Measurements from ENCODE around the gene NUTM1. TPM values are rescaled to one million over a fixed set of nuclear protein-coding genes. Genes with fewer than 3 reads are reported as not detected.

Gene NUTM1, protein sequence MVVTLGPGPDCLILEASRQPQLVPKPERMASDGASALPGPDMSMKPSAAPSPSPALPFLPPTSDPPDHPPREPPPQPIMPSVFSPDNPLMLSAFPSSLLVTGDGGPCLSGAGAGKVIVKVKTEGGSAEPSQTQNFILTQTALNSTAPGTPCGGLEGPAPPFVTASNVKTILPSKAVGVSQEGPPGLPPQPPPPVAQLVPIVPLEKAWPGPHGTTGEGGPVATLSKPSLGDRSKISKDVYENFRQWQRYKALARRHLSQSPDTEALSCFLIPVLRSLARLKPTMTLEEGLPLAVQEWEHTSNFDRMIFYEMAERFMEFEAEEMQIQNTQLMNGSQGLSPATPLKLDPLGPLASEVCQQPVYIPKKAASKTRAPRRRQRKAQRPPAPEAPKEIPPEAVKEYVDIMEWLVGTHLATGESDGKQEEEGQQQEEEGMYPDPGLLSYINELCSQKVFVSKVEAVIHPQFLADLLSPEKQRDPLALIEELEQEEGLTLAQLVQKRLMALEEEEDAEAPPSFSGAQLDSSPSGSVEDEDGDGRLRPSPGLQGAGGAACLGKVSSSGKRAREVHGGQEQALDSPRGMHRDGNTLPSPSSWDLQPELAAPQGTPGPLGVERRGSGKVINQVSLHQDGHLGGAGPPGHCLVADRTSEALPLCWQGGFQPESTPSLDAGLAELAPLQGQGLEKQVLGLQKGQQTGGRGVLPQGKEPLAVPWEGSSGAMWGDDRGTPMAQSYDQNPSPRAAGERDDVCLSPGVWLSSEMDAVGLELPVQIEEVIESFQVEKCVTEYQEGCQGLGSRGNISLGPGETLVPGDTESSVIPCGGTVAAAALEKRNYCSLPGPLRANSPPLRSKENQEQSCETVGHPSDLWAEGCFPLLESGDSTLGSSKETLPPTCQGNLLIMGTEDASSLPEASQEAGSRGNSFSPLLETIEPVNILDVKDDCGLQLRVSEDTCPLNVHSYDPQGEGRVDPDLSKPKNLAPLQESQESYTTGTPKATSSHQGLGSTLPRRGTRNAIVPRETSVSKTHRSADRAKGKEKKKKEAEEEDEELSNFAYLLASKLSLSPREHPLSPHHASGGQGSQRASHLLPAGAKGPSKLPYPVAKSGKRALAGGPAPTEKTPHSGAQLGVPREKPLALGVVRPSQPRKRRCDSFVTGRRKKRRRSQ
- total RNA-seq: not detected in 2 replicates

DNA sequence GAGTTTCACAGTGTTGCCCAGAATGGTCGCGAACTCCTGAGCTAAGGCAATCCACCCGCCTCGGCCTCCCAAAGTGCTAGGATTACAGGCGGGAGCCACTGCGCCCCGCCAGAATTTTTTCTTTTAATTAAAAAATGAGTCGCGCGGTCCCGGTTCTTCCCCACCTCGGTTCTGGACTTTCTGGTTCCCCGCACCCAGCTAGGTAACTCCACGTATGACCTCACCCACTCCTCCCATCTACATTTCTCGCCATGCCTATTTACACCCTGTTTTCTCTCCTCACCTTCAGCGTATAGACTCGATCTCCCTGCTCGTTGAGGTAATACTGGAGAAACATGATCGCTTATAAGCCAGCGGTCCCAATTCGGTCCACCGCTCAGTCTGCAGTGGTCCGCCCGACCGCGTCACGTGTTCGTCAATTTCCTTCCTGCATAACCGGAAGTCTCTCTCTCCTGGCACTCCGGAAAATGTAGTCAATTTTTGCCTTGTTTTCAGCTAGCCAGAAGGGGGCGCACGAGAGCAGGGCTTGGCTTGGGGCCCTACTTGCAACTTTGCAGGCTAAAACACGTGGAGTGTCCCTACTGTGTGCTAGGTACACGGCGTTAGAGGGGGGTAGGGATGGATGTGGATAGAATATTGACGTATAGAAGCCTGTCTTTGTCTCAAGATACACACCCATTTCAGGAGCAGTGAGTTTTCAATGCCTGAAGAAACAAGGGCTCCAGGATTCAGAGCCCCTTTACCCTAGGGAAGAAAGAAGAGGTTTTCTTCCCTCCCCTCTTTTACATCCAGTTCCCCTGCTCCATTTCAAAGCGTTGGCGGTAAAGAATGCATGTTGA is at the start of gene NUTM1, which contains the start of gene NOP10:
Gene NUTM1, plus strand, starts transcription at position 579 of the 839 bp plus-strand sequence. CDS start 382 bp downstream, outside the sequence.
Gene NOP10, minus strand, starts transcription at position 400 of the 839 bp plus-strand sequence. Its CDS starts 63 bp downstream, at position 337.

DNA sequence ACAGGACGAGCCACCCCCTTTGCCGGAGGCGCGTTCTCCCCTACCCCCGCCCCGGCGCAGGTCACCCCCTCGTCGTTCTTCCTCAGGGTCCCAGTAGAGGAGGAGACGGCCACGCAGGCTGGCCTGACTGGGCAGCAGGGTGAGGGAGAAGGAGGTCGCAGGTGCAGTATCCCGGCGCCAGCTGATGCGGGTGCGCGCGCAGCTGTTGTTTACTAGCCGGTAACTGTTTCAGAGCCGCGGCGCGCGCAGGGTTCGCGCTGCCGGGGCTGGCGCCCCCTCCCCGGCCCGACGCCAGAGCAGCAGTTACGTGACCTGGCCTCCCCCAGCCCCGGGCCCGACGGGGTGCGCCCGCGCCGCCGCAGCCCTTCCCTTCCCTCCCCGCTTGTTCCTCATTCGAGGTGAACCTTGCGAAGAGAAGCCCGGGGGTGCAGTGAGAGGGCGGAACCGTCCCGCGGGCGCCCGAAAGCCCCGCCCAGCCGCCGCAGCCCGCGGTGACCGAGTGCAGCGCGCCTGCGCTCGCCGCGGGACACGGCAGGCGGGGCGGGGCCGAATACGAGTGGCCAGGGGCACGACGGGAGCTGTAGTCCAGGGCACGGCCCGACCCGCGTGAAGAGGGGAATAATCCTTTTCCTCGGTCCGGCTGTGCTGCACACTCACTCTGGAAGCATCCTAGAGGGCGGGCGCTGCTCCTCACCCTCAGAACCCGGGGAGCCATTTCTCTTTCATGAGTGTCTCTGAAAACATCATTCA is 5.4 kb upstream of the NUTM1 start, which contains the start of gene SLC12A6:
Gene SLC12A6, minus strand, starts transcription at position 225 of the 750 bp plus-strand sequence. CDS start 1,101 bp downstream, outside the sequence.

DNA sequence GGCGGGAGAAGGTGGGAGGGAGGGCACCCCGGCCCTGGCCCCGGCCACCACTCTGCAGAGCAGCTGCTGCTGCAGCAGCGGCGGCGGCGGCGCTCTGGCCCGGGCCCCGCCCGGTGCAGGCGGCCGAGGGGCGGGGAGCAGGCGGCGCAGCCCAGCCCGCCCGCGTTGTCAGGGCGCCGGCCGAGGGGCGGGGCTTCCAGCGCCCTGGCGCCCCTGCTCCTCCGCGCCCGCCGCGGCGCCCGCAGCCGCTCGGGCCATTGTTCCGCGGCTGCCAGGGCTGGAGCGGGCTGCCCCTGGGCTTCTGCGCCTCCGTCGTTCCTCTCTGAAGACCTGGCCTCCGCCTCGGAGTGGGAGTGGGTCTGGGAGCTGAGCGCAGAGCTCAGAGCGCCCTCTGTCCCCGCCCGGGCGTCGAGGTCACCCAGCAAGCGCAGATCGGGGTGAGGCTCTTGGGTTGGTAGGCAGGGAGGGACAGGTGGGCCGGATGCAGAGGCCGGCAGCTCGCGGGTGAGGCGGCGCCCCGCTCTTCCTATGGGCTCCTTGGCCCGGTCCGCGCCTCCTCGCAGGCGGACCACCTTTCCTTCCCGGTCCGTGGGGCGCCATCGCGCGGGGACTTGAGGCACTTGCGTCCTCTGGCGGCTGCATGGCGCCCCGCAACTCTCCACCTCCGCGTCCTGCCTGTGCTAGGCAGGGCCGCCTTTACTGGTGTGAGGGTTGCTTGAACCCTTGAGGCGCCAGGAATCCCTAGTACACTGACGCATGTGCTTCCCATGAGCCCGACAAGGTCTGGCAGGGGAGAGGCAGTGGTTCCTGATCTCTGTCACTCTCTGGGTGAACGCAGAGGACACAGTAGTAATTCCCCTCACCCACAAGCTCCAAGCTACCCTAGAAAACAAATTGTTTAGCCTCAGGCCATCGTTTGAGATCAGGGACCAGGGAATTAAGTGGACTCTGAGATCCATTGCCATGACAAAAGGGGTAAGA is 24.3 kb downstream of the NUTM1 start, which contains the start of gene LPCAT4:
Gene LPCAT4, minus strand, starts transcription at position 96 of the 981 bp plus-strand sequence. CDS start 96 bp downstream, outside the sequence.

Other genes starting within 250 kb of the NUTM1 start
- 46.0 and 68.1 TPM in 2 replicates for gene EMC7, start 241.5 kb upstream of the NUTM1 start, total RNA-seq
- 0.77 and 0.82 TPM in 2 replicates for gene PGBD4, start 241.2 kb upstream of the NUTM1 start, total RNA-seq
- 19.9 and 32.3 TPM in 2 replicates for gene KATNBL1, start 133.2 kb upstream of the NUTM1 start, total RNA-seq
- 110 and 159 TPM in 2 replicates for gene EMC4, start 118.3 kb upstream of the NUTM1 start, total RNA-seq
- 7.8 and 14.2 TPM in 2 replicates for gene SLC12A6, start 5.5 kb upstream of the NUTM1 start, total RNA-seq
- gene NOP10, start 179 bp upstream of the NUTM1 start, total RNA-seq: 161 and 224 TPM in 2 replicates
- 9.9 and 14.5 TPM in 2 replicates for gene LPCAT4, start 23.9 kb downstream of the NUTM1 start, total RNA-seq
- gene GOLGA8A, start 94.5 kb downstream of the NUTM1 start, total RNA-seq: 11.6 and 15.7 TPM in 2 replicates
- gene GOLGA8B, start 240.3 kb downstream of the NUTM1 start, total RNA-seq: 8.3 and 9.2 TPM in 2 replicates